HG03575 (cell line): ENCODE data around the gene UTP25.

Experiments
- ATAC-seq: cut with Tn5 transposase; IDR thresholded peaks from one replicate; pipeline ENCODE4 v1.9.1; 2021; ENCODE audit not compliant: unreplicated experiment, insufficient number of reproducible peaks, low FRiP score; ENCODE audit errors: extremely low read depth

Gene UTP25

DNA sequence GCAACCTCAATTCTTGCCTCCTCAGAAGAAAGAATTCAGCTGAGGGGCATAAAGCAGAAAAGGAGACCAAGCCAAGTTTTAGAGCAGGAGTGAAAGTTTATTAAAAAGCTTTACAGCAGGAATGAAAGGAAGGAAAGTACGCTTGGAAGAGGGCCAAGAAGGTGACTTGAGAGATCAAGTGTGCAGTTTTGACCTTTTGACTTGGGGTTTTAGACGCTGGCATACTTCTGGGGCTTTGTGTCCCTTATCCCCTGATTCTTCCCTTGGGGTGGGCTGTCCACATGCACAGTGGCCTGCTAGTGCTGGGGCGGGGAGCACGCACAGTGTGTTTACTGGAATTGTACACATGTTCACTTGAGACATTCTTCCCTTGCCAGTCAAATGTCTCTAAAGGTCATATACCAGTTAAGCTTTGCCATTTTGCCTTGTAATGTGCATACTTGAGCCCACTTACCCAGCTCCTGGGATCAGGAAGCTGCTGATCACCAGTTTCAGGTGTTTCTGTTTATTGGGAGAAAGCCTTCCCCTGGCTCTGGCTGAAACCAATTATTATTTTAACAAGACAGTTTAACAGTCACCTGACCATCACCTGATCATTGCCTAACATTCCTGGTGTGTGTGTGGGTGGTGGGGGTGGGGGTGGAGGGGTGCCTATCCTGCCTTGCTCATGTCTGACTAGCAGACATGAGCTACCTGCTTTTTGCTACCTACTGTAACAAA is 36.2 kb downstream of the UTP25 start:
- no peak for ATAC-seq

- no peak for ATAC-seq
Observed at GRCh38 chr1:209866201-209866600, 38.4 kb downstream of the UTP25 start.

GRCh38 chr1:209869291-209870149 is 41.7 kb downstream of the UTP25 start:
- no peak for ATAC-seq

- ATAC-seq, result no peak
Observed at GRCh38 chr1:209870151-209870831, 42.5 kb downstream of the UTP25 start.

- ATAC-seq, result no peak
Observed at GRCh38 chr1:209871006-209871405, 43.2 kb downstream of the UTP25 start.

- ATAC-seq, result no peak
Observed at GRCh38 chr1:209871430-209871829, 43.7 kb downstream of the UTP25 start.

DNA sequence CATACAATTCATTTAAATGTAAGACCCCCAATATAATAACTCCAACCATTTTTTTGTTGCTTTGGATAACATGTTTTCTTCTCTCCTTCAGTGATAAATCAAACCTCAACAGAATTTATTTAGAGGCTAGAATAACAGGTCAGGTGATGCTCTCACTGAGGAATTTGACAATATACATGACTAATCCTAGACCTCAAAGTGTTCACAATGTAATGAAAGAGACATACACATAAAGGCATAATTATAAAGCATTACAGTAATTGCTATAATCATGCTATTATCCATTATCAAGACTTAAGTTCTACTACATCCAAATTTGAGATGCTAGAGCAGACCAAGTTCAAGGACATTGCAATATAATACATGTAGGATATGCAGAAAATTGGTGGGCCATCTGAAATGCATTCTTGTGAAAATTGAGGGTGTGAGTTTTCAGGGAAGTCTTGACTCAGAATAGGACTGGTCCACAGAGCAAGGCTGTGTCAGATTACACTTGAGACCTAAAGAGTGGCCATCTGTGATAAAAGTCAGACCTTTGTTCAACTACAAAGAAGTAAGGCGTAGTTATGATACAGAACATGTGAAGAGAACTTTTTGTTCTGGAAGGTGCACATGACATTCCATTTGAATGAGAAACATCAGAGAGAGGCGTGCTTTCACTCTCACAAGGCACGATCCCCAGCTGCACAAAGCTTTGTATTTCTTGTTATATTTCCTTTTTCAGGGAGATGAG is 45.5 kb downstream of the UTP25 start:
- ATAC-seq, result no peak

DNA sequence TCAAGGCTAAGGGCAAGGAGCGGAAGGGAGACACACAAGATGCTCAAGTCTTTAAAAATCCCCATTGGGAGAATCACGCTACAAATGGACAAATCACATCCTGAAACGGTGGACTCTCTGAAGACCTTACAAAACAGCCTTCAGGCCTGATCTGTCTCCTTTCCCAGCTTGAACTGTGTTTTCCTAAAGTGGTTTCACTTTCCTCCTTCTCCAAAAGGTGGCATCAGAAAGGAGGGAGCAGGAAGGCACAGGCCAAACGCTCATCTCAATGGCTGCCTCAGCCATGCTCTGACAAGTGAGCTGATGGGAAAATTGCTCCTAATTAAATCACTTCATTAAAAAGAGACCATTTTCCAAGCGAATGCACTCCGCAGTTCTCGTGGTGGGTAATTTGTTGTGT is 47.7 kb downstream of the UTP25 start:
- no peak for ATAC-seq

GRCh38 chr1:209876078-209876800 is 48.5 kb downstream of the UTP25 start:
- ATAC-seq, result no peak

GRCh38 chr1:209877087-209877764 is 49.5 kb downstream of the UTP25 start:
- no peak for ATAC-seq

GRCh38 chr1:209878964-209879363 is 51.2 kb downstream of the UTP25 start:
- ATAC-seq, result no peak

DNA sequence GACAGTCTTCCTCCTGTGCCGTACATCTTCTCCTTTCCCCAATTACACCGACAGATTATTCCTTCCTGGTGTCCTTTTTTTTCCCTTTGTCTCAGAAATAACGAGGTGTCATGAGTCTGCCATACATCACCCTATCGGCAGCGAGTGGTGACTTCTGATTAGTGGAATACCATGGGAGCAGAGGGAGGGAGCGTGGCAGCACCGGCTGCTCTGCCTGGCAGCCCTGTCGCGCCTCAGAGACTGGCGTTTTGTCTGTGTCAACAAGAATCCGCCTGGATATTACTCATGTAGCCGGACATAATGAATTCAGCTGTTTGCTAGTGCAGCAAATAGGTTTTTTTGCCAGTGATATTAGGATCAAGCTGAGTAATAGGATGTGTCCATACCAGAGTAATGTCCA is 51.8 kb downstream of the UTP25 start:
- ATAC-seq, result no peak

DNA sequence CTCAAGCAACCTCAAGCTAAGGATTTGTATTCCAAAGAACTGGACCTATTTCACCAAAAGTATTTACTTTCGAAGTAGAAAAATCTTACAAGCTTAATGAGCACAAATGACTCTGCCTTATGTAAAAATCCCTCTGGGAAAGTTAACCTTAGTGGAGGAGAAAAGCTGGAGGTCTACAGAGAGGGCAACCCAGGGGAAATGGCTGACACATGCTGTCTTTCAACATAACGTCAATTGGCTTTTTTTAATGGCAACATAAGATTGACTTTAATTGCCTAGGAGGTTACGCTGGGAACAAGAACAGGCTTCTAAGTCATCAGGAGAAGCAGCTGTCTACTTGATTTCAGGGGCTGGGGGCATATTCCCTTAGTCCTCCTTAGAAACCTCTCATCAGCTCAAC is 52.3 kb downstream of the UTP25 start:
- ATAC-seq, result no peak

DNA sequence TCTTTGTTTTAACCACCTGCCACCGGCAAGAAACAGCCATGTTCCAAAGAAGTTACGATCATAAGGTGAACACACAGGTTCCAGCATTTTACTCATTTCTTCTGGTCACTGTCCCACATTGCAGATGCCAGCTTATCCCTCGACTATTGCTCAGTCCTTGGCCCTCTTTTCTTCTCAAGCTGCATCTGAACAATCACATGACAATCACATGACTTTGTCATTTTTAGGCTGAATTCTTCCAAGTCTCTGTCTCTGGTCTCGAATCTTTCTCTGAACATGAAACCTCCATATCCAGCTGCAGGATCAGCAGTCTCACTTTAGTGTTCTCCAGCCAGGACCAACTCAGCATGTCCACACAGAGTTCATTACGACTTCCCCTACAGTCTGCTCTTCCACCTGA is 53.8 kb downstream of the UTP25 start:
- no peak for ATAC-seq

DNA sequence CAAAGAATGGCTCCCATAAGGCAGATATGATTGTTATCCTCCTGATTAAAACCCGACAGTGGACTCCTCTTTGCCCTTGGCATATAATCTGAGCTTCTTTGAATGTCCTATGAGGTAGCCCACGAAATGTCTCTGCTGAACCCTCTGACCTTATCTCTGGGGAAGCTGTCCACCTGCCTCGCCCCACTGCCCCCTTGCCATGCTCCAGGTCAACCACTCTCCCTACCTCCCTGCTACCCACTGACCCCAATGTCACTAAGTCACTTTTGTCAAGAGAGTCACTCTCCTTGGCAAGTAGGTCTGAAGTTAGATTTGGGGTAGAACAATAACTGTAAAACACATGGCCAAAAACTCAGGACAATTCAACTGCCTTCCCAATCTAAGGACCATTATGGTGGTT is 54.5 kb downstream of the UTP25 start:
- ATAC-seq, result no peak

GRCh38 chr1:209882942-209883340 is 55.2 kb downstream of the UTP25 start:
- no peak for ATAC-seq

- no peak for ATAC-seq
Observed at GRCh38 chr1:209883341-209883971, 55.7 kb downstream of the UTP25 start.

GRCh38 chr1:209884249-209884648 is 56.5 kb downstream of the UTP25 start:
- ATAC-seq, result no peak
